SK-N-SH treated with all-trans-retinoic acid at 6 μM for 48 hours (cell line): ENCODE results near the gene GATC.

ENCODE experiments used
- ATAC-seq: fragments of 200-7000 bp; cut with Tn5 transposase; 3 replicates; pipeline ENCODE4 v1.9.1; 2020; ENCODE audit warnings: mild to moderate bottlenecking, moderate library complexity
- BACH2 ChIP-seq: fragments of 250-450 bp; sonication (Bioruptor Pico); IDR thresholded peaks from 2 replicates; pipeline ENCODE4 v1.9.0; 2021; ENCODE audit warnings: mild to moderate bottlenecking, borderline replicate concordance
- CSDC2 ChIP-seq: fragments of 250-450 bp; sonication (Bioruptor Pico); IDR thresholded peaks from 2 replicates; pipeline ENCODE4 v1.5.0; 2020; ENCODE audit warnings: mild to moderate bottlenecking, moderate library complexity
- ESRRG ChIP-seq: fragments of 250-450 bp; sonication (Bioruptor Pico); IDR thresholded peaks from 2 replicates; pipeline ENCODE4 v1.6.1; 2021; ENCODE audit warnings: mild to moderate bottlenecking
- GLIS3 ChIP-seq: fragments of 250-450 bp; sonication (Bioruptor Pico); IDR thresholded peaks from 2 replicates; pipeline ENCODE4 v1.5.0; 2020; ENCODE audit warnings: mild to moderate bottlenecking, moderate library complexity
- ISL1 ChIP-seq: fragments of 250-450 bp; sonication (Bioruptor Pico); IDR thresholded peaks from 2 replicates; pipeline ENCODE4 v2.1.2; 2022; ENCODE audit warnings: mild to moderate bottlenecking, moderate library complexity
- OSR1 ChIP-seq: fragments of 250-450 bp; sonication (Bioruptor Pico); IDR thresholded peaks from 2 replicates; pipeline ENCODE4 v1.8.0; 2022; ENCODE audit warnings: moderate library complexity, mild to moderate bottlenecking, inconsistent platforms
- PPARA ChIP-seq: fragments of 250-450 bp; sonication (Bioruptor Pico); IDR thresholded peaks from 2 replicates; pipeline ENCODE4 v1.5.0; 2020; ENCODE audit warnings: mild to moderate bottlenecking, borderline replicate concordance
- RARB ChIP-seq: fragments of 250-450 bp; sonication (Bioruptor Pico); IDR thresholded peaks from 2 replicates; pipeline ENCODE4 v1.8.0; 2021; ENCODE audit warnings: mild to moderate bottlenecking, moderate library complexity
- SNAI2 ChIP-seq: fragments of 250-450 bp; sonication (Bioruptor Pico); IDR thresholded peaks from 2 replicates; pipeline ENCODE4 v1.5.0; 2020; ENCODE audit warnings: mild to moderate bottlenecking, moderate library complexity
- TCF4 ChIP-seq: fragments of 250-450 bp; sonication (Bioruptor Pico); IDR thresholded peaks from 2 replicates; pipeline ENCODE4 v1.8.0; 2021; ENCODE audit warnings: mild to moderate bottlenecking, moderate library complexity, borderline replicate concordance
- TOX ChIP-seq: fragments of 250-450 bp; sonication (Bioruptor Pico); IDR thresholded peaks from 2 replicates; pipeline ENCODE4 v1.8.0; 2021; ENCODE audit warnings: mild to moderate bottlenecking, moderate library complexity, borderline replicate concordance
- ZFP3 ChIP-seq: fragments of 250-450 bp; sonication (Bioruptor Pico); IDR thresholded peaks from 2 replicates; pipeline ENCODE4 v1.5.0; 2020; ENCODE audit warnings: mild to moderate bottlenecking, moderate library complexity
- ZFP30 ChIP-seq: fragments of 450-650 bp; formaldehyde crosslinking; IDR thresholded peaks from 2 replicates; pipeline ENCODE4 v1.5.0; 2022; ENCODE audit warnings: mild to moderate bottlenecking, moderate library complexity
- ZNF565 ChIP-seq: fragments of 450-650 bp; formaldehyde crosslinking; conservative IDR thresholded peaks from 2 replicates; pipeline ENCODE4 v1.5.0; 2020; ENCODE audit warnings: low read depth, mild to moderate bottlenecking, moderate library complexity
- ZNF70 ChIP-seq: fragments of 450-650 bp; formaldehyde crosslinking; IDR thresholded peaks from 2 replicates; pipeline ENCODE4 v1.5.0; 2020; ENCODE audit warnings: mild to moderate bottlenecking, moderate library complexity
- ZNF8 ChIP-seq: fragments of 450-650 bp; formaldehyde crosslinking; IDR thresholded peaks from 2 replicates; pipeline ENCODE4 v1.5.0; 2020; ENCODE audit warnings: mild to moderate bottlenecking, moderate library complexity
- TF ChIP-seq, protein P1 (sequence below): fragments of 250-450 bp; sonication (Bioruptor Pico); IDR thresholded peaks from 2 replicates; pipeline ENCODE4 v1.5.0; 2020; ENCODE audit warnings: mild to moderate bottlenecking, moderate library complexity
- TF ChIP-seq, protein P2 (sequence below): fragments of 250-450 bp; sonication (Bioruptor Pico); IDR thresholded peaks from 2 replicates; pipeline ENCODE4 v1.8.0; 2020; ENCODE audit warnings: mild to moderate bottlenecking, moderate library complexity, borderline replicate concordance
- TF ChIP-seq, protein P3 (sequence below): fragments of 250-450 bp; sonication (Bioruptor Pico); IDR thresholded peaks from 2 replicates; pipeline ENCODE4 v1.5.1; 2020; ENCODE audit warnings: low read depth, mild to moderate bottlenecking, moderate library complexity
- TF ChIP-seq, protein P4 (sequence below): fragments of 250-450 bp; sonication (Bioruptor Pico); IDR thresholded peaks from 2 replicates; pipeline ENCODE4 v1.5.1; 2021; ENCODE audit warnings: mild to moderate bottlenecking, moderate library complexity
- TF ChIP-seq, protein P5 (sequence below): fragments of 250-450 bp; sonication (Bioruptor Pico); IDR thresholded peaks from 2 replicates; pipeline ENCODE4 v1.8.0; 2021; ENCODE audit warnings: low read depth, mild to moderate bottlenecking, moderate library complexity, borderline replicate concordance

The GATC gene

DNA sequence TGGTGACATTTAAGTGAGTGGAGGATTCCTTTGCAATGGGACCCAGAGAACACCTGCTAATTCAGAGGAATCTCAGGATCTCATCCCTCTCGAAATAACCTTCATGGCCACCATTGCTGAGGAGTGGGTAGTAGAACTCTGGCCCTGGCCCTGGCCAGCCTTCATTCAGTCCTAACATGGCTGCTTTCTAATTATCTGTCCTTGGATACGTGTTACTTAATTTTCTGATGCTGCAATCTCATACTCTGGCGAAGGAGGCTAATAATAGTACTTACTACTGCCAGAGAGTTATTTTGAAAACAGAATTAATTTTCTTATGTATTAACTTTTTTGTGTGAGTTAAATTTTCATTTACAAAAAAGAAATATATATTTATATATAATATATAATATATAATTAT is 20.4 kb upstream of the GATC start:
- TF ChIP-seq ZFP3 (CRISPR knock-in tag) = no peak
- TF ChIP-seq, protein P1, sequence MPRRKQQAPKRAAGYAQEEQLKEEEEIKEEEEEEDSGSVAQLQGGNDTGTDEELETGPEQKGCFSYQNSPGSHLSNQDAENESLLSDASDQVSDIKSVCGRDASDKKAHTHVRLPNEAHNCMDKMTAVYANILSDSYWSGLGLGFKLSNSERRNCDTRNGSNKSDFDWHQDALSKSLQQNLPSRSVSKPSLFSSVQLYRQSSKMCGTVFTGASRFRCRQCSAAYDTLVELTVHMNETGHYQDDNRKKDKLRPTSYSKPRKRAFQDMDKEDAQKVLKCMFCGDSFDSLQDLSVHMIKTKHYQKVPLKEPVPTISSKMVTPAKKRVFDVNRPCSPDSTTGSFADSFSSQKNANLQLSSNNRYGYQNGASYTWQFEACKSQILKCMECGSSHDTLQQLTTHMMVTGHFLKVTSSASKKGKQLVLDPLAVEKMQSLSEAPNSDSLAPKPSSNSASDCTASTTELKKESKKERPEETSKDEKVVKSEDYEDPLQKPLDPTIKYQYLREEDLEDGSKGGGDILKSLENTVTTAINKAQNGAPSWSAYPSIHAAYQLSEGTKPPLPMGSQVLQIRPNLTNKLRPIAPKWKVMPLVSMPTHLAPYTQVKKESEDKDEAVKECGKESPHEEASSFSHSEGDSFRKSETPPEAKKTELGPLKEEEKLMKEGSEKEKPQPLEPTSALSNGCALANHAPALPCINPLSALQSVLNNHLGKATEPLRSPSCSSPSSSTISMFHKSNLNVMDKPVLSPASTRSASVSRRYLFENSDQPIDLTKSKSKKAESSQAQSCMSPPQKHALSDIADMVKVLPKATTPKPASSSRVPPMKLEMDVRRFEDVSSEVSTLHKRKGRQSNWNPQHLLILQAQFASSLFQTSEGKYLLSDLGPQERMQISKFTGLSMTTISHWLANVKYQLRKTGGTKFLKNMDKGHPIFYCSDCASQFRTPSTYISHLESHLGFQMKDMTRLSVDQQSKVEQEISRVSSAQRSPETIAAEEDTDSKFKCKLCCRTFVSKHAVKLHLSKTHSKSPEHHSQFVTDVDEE (CRISPR knock-in tag) = no peak
- TF ChIP-seq ZNF565 (CRISPR knock-in tag) = no peak
- no peak for TF ChIP-seq TCF4 (CRISPR knock-in tag)
- TF ChIP-seq SNAI2 (CRISPR knock-in tag) = no peak
- TF ChIP-seq PPARA (CRISPR knock-in tag) = no peak
- TF ChIP-seq, protein P2, sequence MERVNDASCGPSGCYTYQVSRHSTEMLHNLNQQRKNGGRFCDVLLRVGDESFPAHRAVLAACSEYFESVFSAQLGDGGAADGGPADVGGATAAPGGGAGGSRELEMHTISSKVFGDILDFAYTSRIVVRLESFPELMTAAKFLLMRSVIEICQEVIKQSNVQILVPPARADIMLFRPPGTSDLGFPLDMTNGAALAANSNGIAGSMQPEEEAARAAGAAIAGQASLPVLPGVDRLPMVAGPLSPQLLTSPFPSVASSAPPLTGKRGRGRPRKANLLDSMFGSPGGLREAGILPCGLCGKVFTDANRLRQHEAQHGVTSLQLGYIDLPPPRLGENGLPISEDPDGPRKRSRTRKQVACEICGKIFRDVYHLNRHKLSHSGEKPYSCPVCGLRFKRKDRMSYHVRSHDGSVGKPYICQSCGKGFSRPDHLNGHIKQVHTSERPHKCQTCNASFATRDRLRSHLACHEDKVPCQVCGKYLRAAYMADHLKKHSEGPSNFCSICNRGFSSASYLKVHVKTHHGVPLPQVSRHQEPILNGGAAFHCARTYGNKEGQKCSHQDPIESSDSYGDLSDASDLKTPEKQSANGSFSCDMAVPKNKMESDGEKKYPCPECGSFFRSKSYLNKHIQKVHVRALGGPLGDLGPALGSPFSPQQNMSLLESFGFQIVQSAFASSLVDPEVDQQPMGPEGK (CRISPR knock-in tag) = no peak
- TF ChIP-seq OSR1 (CRISPR knock-in tag) = no peak
- no peak for TF ChIP-seq ZNF8
- TF ChIP-seq, protein P3, sequence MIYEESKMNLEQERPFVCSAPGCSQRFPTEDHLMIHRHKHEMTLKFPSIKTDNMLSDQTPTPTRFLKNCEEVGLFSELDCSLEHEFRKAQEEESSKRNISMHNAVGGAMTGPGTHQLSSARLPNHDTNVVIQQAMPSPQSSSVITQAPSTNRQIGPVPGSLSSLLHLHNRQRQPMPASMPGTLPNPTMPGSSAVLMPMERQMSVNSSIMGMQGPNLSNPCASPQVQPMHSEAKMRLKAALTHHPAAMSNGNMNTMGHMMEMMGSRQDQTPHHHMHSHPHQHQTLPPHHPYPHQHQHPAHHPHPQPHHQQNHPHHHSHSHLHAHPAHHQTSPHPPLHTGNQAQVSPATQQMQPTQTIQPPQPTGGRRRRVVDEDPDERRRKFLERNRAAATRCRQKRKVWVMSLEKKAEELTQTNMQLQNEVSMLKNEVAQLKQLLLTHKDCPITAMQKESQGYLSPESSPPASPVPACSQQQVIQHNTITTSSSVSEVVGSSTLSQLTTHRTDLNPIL (CRISPR knock-in tag) = no peak
- TF ChIP-seq CSDC2 (CRISPR knock-in tag) = no peak
- no peak for TF ChIP-seq ZNF70
- ATAC-seq = no peak

DNA sequence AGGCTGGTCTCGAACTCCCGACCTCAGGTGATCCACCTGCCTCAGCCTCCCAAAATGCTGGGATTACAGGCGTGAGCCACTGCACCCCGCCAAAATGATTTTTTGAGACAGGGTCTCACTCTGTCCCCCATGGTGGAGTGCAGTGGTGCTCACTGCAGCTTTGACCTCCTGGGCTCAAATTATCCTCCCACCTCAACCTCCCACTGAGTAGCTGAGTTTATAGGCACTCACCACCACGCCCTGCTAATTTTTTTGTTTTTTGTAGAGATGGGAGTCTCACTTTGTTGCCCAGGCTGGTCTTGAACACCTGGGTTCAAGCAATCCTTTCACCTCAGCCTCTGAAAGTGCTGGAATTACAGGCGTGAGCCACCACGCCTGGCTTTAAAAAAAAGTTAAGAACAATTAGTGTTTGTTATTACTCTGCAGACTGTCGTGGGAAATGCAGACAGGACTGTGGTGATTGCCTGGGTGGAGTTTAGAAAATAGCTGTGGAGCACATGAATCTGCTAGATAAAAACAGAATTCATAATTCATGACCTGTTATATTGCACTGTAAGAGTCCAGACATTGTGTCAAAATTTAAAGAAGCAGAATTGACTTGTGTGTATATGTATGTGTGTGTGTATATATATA is 17.5 kb upstream of the GATC start:
- no peak for ATAC-seq
- TF ChIP-seq ESRRG (CRISPR knock-in tag) (no peak), ZFP30 (CRISPR knock-in tag) (no peak), ZNF565 (CRISPR knock-in tag) (no peak), ZNF70 (no peak), ZNF8 (no peak), OSR1 (CRISPR knock-in tag) (no peak), ISL1 (CRISPR knock-in tag) (no peak), TOX (no peak), BACH2 (CRISPR knock-in tag) (no peak), CSDC2 (CRISPR knock-in tag) (no peak)
- TF ChIP-seq, protein P4, sequence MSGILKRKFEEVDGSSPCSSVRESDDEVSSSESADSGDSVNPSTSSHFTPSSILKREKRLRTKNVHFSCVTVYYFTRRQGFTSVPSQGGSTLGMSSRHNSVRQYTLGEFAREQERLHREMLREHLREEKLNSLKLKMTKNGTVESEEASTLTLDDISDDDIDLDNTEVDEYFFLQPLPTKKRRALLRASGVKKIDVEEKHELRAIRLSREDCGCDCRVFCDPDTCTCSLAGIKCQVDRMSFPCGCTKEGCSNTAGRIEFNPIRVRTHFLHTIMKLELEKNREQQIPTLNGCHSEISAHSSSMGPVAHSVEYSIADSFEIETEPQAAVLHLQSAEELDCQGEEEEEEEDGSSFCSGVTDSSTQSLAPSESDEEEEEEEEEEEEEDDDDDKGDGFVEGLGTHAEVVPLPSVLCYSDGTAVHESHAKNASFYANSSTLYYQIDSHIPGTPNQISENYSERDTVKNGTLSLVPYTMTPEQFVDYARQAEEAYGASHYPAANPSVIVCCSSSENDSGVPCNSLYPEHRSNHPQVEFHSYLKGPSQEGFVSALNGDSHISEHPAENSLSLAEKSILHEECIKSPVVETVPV (CRISPR knock-in tag) = no peak
- TF ChIP-seq, all 23 proteins: peak for 0

DNA sequence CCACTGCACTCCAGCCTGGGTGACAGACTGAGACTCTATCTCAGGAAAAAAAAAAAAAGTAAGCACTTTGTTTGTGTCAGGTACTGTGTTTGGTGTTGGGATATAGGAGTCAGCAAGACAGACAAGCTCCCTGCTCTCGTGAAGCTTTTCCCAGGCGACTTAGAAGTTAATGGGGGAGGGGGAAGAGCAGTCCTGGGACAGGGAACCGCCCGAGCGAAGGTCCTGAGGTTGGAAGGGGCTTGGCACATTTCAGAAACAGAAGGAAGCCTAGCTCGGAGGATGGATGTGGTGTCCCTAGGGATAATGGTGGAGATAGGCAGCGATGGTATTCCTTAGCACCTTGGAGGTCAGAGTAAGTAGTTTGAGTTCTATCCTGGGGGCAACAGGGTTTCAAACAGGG is 16.9 kb upstream of the GATC start:
- no peak for ATAC-seq
- TF ChIP-seq GLIS3 (CRISPR knock-in tag) (no peak), RARB (no peak), ZNF70 (no peak), TOX (no peak), ESRRG (CRISPR knock-in tag) (no peak), CSDC2 (CRISPR knock-in tag) (no peak), ISL1 (CRISPR knock-in tag) (no peak)
- TF ChIP-seq, protein P4 (CRISPR knock-in tag) = no peak
- TF ChIP-seq, protein P5, sequence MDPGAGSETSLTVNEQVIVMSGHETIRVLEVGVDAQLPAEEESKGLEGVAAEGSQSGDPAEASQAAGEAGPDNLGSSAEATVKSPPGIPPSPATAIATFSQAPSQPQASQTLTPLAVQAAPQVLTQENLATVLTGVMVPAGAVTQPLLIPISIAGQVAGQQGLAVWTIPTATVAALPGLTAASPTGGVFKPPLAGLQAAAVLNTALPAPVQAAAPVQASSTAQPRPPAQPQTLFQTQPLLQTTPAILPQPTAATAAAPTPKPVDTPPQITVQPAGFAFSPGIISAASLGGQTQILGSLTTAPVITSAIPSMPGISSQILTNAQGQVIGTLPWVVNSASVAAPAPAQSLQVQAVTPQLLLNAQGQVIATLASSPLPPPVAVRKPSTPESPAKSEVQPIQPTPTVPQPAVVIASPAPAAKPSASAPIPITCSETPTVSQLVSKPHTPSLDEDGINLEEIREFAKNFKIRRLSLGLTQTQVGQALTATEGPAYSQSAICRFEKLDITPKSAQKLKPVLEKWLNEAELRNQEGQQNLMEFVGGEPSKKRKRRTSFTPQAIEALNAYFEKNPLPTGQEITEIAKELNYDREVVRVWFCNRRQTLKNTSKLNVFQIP = no peak
- TF ChIP-seq, protein P3 (CRISPR knock-in tag) = no peak
- TF ChIP-seq, protein P1 (CRISPR knock-in tag) = no peak
